AG04449 (cell line): ENCODE measurements around the gene RCBTB1.
"Not testable (repeated sequence)": the region's sequence is repeated elsewhere in the genome, so short reads cannot be mapped to it uniquely, and the experiment has no call there.

Source experiments
- CTCF ChIA-PET: fragments of 350-600 bp; formaldehyde crosslinking; extraction: SDS; loops from one replicate; lab custom pipeline; 2021; ENCODE audit warnings: antibody characterized with exemption; lab: Yijun Ruan, JAX
- POLR2A ChIA-PET: fragments of 400-600, 350-600 bp; formaldehyde crosslinking; extraction: SDS; loops from one replicate; lab custom pipeline; 2020; ENCODE audit warnings: antibody characterized with exemption, inconsistent platforms; lab: Yijun Ruan, JAX
- DNase-seq: peaks from one replicate; pipeline ENCODE4 v3.0.0-alpha.2; 2010; ENCODE audit warnings: low read depth, low spot score
- H3K4me3 ChIP-seq: 2 replicates; pipeline ENCODE4 v1.5.1; 2011; ENCODE audit warnings: low read depth, mild to moderate bottlenecking, control low read depth, low read length
- CTCF ChIP-seq: IDR thresholded peaks from one replicate; pipeline ENCODE4 v1.5.1; 2011; ENCODE audit warnings: mild to moderate bottlenecking, moderate library complexity, low read length, control low read depth, inconsistent platforms; ENCODE audit not compliant: insufficient read depth; ENCODE audit errors: missing control alignments

RCBTB1 gene

GRCh38 chr13:49616676-49617065 is 31.3 kb upstream of the RCBTB1 start:
- ChIA-PET POLR2A (no interaction called here), CTCF (interaction anchor here (3.9 kb wide), 1 partner anchor 9 kb away, joined by 17 read pairs; no protein-coding TSS in a partner anchor)
- H3K4me3 ChIP-seq = no peak overlapping the region
- DNase-seq = no peak
- TF ChIP-seq CTCF = no peak

- no peak overlapping the region for H3K4me3 ChIP-seq
- DNase-seq = no peak
- no peak for TF ChIP-seq CTCF
- POLR2A ChIA-PET = no interaction called here
- CTCF ChIA-PET = interaction anchor here (3.9 kb wide), 1 partner anchor 8 kb away, joined by 17 read pairs; no protein-coding TSS in a partner anchor
Observed at GRCh38 chr13:49615836-49616675, 30.7 kb upstream of the RCBTB1 start.

GRCh38 chr13:49612042-49612441 is 26.7 kb upstream of the RCBTB1 start:
- CTCF ChIA-PET = interaction anchor here (1.8 kb wide), 1 partner anchor 311 kb away, joined by 4 read pairs; no protein-coding TSS in a partner anchor
- DNase-seq, POLR2A ChIA-PET, H3K4me3 ChIP-seq: not testable (repeated sequence)

- no peak for DNase-seq
- TF ChIP-seq CTCF = no peak
- ChIA-PET CTCF (no interaction called here), POLR2A (no interaction called here)
- H3K4me3 ChIP-seq = no peak overlapping the region
Observed at GRCh38 chr13:49610176-49610575, 24.8 kb upstream of the RCBTB1 start.

- TF ChIP-seq CTCF = no peak
- no peak overlapping the region for H3K4me3 ChIP-seq
- no peak for DNase-seq
- CTCF ChIA-PET = interaction anchor here (1.0 to 4.2 kb wide), 11 partner anchors 9 to 331 kb away, joined by 3 to 38 read pairs (median 3); partner anchors contain the start of genes CAB39L and SETDB2
- POLR2A ChIA-PET = no interaction called here
Observed at GRCh38 chr13:49608651-49609331, 23.4 kb upstream of the RCBTB1 start.

GRCh38 chr13:49607761-49608160 is 22.4 kb upstream of the RCBTB1 start:
- TF ChIP-seq CTCF = no peak
- ChIA-PET CTCF (interaction anchor here (1.0 to 4.2 kb wide), 12 partner anchors 10 to 330 kb away, joined by 3 to 38 read pairs (median 10); partner anchors contain the start of genes CAB39L and SETDB2), POLR2A (no interaction called here)
- DNase-seq = no peak
- no peak overlapping the region for H3K4me3 ChIP-seq
